Measurements from ENCODE around the gene TAF11L14.

The TAF11L14 gene

DNA sequence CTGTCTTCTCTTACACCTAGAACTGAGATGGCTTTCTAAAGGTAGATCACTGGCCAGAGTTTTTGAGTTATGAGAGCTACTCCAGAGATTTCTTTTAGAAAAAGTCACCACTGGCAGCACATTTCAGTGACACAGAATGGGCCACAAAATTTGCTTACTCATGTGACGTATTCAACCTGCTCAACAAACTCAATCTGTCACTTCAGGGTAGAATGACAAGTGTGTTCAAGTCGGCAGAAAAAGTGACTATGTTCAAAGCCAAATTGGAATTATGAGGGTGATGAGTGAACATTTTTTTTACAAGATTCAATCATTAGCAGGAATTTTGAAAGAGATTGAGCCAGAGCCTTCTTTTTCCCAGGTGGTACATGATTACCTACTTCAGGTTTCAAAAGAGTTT is 46.5 kb downstream of the TAF11L14 start:
- DNase-seq: peak; percentile 3
